GM12873 (cell line): ENCODE data around the gene PRKN.

Experiments used
- CTCF ChIP-seq: IDR thresholded peaks from 2 replicates; pipeline ENCODE4 v1.5.1; 2012; ENCODE audit warnings: low read depth, mild to moderate bottlenecking, moderate library complexity, low read length, control low read depth; ENCODE audit not compliant: insufficient read depth; ENCODE audit errors: missing control alignments

The PRKN gene

GRCh38 chr6:161833099-161833860 is 894.3 kb downstream of the PRKN start:
- TF ChIP-seq CTCF, result no peak

- no peak for TF ChIP-seq CTCF
Measured at GRCh38 chr6:161832622-161833021, 894.9 kb downstream of the PRKN start.

GRCh38 chr6:161830866-161831616 is 896.5 kb downstream of the PRKN start:
- no peak for TF ChIP-seq CTCF

GRCh38 chr6:161829291-161829729 is 898.3 kb downstream of the PRKN start:
- TF ChIP-seq CTCF, result no peak

- TF ChIP-seq CTCF, result no peak
Measured at GRCh38 chr6:161828355-161828754, 899.2 kb downstream of the PRKN start.

- no peak for TF ChIP-seq CTCF
Measured at GRCh38 chr6:161826512-161826911, 901.1 kb downstream of the PRKN start.

- TF ChIP-seq CTCF, result no peak
Measured at GRCh38 chr6:161817881-161818280, 909.7 kb downstream of the PRKN start.
